GM21786 (cell line): ENCODE results near the gene PKD1L1.
"Not testable (repeated sequence)": the region's sequence is repeated elsewhere in the genome, so short reads cannot be mapped to it uniquely, and the experiment has no call there.

Experiments
- ATAC-seq: cut with Tn5 transposase; IDR thresholded peaks from one replicate; pipeline ENCODE4 v1.9.1; 2021; ENCODE audit not compliant: unreplicated experiment

Gene PKD1L1

GRCh38 chr7:47776335-47776734 is 171.9 kb downstream of the PKD1L1 start:
- no peak for ATAC-seq

DNA sequence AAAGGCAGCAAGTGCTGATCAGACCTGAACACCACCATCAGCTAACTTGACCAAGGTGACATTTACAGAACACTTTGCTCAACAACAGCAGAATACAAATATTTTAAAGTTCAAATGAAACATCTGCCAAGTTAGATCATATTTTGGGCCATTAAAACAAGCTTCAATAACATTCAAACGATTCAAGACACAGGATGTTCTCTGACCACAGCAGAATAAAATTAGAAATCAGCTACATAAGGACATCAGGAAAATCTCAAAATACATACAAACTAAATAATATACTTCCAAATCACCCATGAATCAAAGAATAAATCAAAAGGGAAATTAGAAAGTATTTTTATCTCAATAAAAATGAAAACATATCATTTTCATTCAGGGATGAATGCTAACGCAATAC is 173.0 kb downstream of the PKD1L1 start:
- no peak for ATAC-seq

GRCh38 chr7:47772492-47772891 is 175.8 kb downstream of the PKD1L1 start:
- ATAC-seq = no peak

GRCh38 chr7:47771990-47772360 is 176.3 kb downstream of the PKD1L1 start:
- no peak for ATAC-seq

DNA sequence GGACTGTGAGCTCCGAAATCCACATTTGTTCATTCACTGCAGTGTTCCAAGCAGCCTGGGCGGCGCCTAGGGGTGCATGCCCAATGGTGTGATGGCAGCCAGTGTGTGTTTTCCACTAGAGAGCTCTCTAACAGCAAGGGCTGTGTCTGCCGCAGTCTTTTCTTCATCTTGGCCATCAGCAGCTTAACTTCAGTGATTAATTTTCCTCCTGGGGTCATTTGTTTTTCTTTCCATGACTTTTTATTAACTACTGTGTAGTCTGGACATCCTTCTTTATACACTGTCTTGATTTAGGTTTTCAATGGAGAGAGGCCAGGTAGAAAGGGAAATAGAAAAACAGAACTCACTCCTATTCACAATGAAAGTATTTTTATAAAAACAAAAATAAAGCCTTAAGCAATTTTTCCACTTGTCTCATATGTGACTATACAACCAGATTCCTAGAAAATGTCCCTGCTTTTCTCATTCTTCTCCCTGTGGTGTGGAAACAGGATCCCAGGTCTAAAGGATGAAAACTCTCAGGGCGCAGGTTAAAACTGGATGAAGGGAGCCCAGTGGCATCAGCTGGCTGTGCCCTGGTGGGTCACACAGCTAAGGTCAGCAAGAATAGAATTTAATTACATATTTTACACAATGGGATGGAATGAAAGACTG is 176.8 kb downstream of the PKD1L1 start:
- no peak for ATAC-seq

GRCh38 chr7:47766126-47766525 is 182.1 kb downstream of the PKD1L1 start:
- ATAC-seq = no peak

GRCh38 chr7:47765373-47765979 is 182.8 kb downstream of the PKD1L1 start:
- no peak for ATAC-seq

- ATAC-seq = no peak
Observed at GRCh38 chr7:47764746-47765145, 183.5 kb downstream of the PKD1L1 start.

GRCh38 chr7:47763063-47763974 is 184.9 kb downstream of the PKD1L1 start:
- ATAC-seq = no peak

- ATAC-seq = no peak
Observed at GRCh38 chr7:47762746-47763062, 185.6 kb downstream of the PKD1L1 start.

DNA sequence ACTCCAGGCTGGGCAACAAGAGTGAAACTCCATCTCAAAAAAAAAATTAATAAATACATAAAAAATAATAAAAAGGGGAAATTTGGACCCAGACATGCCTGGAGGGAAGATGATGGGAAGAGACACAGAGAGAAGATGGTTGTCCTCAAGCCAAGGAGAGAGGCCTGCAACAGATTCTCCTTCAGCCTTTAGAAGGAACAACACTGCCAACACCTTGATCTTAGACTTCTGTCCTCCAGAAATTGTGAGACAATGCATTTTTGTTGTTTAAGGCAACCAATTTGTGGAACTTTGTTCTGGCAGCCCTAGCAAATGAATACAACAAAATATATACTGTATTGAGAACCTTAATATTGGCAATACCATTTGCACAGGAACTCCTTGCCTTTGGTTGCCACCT is 186.1 kb downstream of the PKD1L1 start:
- ATAC-seq = no peak

- no peak for ATAC-seq
Observed at GRCh38 chr7:47759056-47759706, 189.1 kb downstream of the PKD1L1 start.

GRCh38 chr7:47758546-47758945 is 189.7 kb downstream of the PKD1L1 start:
- ATAC-seq = no peak

- ATAC-seq = no peak
Observed at GRCh38 chr7:47757921-47758411, 190.3 kb downstream of the PKD1L1 start.

DNA sequence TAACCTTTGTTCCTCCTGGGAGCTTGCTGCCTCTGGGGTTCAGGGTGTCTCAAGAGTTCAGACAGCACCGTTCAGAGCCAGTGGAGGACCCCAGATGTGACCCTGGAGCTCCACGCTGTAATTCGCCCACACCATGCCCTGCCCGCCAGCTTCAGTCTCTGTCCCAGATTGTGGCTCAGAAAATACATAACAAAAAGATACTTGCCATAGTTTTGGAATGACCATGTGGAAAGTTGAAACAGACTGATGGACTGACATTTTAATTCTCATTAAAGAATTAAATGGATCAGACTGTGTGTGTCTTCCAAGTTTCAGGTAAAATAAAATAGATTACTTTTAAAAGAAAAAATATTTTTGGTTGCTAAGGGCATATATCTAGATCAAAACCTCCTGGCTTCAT is 191.6 kb downstream of the PKD1L1 start:
- no peak for ATAC-seq

DNA sequence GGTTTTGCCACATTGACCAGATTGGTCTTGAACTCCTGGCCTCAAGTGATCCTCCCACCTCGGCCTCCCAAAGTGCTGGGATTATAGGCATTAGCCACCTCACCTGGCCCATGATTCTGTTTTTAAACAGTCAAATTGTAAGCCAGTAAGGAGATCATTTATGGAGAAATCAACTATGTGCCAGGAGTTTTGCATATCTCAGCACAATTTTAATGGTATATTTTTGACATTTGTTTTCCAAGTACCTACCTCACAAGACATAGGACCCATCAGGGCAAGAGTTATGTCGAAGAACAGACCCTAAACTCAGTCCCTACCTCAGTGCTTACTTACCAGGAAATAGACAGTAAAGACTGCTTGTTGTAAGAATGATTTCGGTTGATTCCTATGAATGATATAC is 193.0 kb downstream of the PKD1L1 start:
- ATAC-seq = no peak

GRCh38 chr7:47751724-47752123 is 196.5 kb downstream of the PKD1L1 start:
- not testable (repeated sequence) for ATAC-seq

DNA sequence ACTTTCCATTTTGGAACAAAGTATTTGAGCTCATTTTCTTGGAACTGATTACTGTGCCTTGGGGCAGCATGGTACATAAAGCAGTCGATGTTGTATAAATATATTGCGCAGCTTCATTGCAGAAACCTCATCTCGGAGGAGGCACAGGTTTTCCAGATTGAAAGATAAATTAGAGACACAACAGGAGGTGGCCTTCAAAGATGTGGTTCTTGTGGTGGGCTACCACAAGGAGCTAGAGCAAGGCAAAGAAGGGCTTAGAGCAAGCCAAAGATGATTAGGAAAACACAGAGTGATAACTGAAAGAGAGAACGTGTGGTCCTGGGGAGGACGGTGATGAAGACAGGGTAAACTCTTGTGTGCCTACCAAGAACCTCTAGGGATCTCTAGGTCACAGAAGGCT is 197.2 kb downstream of the PKD1L1 start:
- no peak for ATAC-seq

GRCh38 chr7:47748041-47748440 is 200.2 kb downstream of the PKD1L1 start:
- no peak for ATAC-seq

DNA sequence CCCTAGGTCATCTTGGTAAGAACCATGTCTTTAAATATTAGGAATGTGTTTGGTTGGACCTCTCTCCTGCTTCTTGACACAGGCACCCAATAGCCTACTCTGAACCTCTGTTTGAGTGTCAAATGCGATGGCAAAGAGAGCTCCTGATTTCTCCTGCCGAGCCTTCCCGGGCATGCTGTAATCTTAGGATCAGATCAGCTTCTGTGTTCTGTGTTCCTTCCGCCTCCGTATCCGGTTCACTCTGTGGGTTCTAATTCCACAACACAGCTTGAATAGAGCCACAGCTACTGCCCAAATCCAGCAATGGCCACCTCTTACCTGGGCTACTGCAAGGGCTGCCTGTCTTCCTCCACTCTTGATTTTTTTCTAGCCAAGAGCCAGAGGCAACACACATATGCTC is 201.1 kb downstream of the PKD1L1 start:
- ATAC-seq = no peak

GRCh38 chr7:47746468-47746867 is 201.8 kb downstream of the PKD1L1 start:
- ATAC-seq = no peak

GRCh38 chr7:47744883-47745282 is 203.4 kb downstream of the PKD1L1 start:
- no peak for ATAC-seq
